K562 (cell line): ENCODE data around the gene RPL38. TPM values are rescaled to one million over a fixed set of nuclear protein-coding genes. Genes with fewer than 3 reads are reported as not detected.

Source experiments
- ATAC-seq: fragments of 200-7000 bp; cut with Tn5 transposase; 3 replicates; pipeline ENCODE4 v1.9.1; 2020; ENCODE audit warnings: moderate library complexity
- BruUV-seq: library from RNA; stranded (reverse); fragments of 400-500 nt; replicated peaks from 2 replicates; lab custom pipeline; 2021; lab: Mats Ljungman, UMichigan
- CTCF ChIA-PET: fragments of 300-600 bp; formaldehyde crosslinking; extraction: SDS; loops from one replicate; lab custom pipeline; 2021; ENCODE audit warnings: low intra/inter-chr PET ratio; lab: Yijun Ruan, JAX
- POLR2A ChIA-PET: fragments of 300-600, 350-650 bp; sonication (Branson Sonifier 250); formaldehyde crosslinking; extraction: SDS; loops from one replicate; lab custom pipeline; 2021; ENCODE audit warnings: antibody characterized with exemption, inconsistent platforms; lab: Yijun Ruan, JAX
- DNase-seq, 4 experiments: peaks; one replicate each; pipeline versions ENCODE4 v3.0.0 to v3.0.0-alpha.2; 2011 to 2018; ENCODE audit warnings: low spot score in 3 of 4, mixed read lengths in 3 of 4; ENCODE audit errors: extremely low read depth in 1 of 4
- FAIRE-seq: peaks from 2 replicates; lab custom pipeline; 2011; peaks lifted over from hg19 to GRCh38; lab: Jason Lieb, UNC
- H2AFZ ChIP-seq: 2 replicates; pipeline ENCODE4 v1.6.0; 2011; ENCODE audit warnings: low read depth, low read length, control low read depth, inconsistent platforms
- H3K27ac ChIP-seq: fragments of 200-600 bp; 3 replicates; pipeline ENCODE4 v1.8.0; 2011; ENCODE audit warnings: low read depth, mild to moderate bottlenecking, control low read depth, inconsistent platforms, low read length, moderate library complexity, mixed read lengths; ENCODE audit errors: extremely low read depth
- H3K27me3 ChIP-seq, 2 experiments: fragments of 300-600 bp in 1 of 2; 2 replicates in 1 of 2; 3 replicates in 1 of 2; pipeline versions ENCODE4 v1.6.0 to v1.8.0; 2011; ENCODE audit warnings: inconsistent platforms in 2 of 2, low read length in 2 of 2, mild to moderate bottlenecking in 1 of 2, mixed read lengths in 1 of 2, moderate library complexity in 1 of 2; ENCODE audit not compliant: control insufficient read depth in 2 of 2, insufficient read depth in 2 of 2
- H3K36me3 ChIP-seq: fragments of 300-600 bp; 3 replicates; pipeline ENCODE4 v1.8.0; 2011; ENCODE audit warnings: mild to moderate bottlenecking, low read length, inconsistent platforms; ENCODE audit not compliant: control insufficient read depth, insufficient read depth
- H3K4me1 ChIP-seq, 2 experiments: fragments of 200-600 bp in 1 of 2; replicated peaks in 1 of 2; 2 replicates in 1 of 2; 3 replicates in 1 of 2; pipeline versions ENCODE4 v1.5.1 to v1.8.0; 2011; ENCODE audit warnings: inconsistent platforms in 2 of 2, low read length in 2 of 2, mild to moderate bottlenecking in 1 of 2, mixed read lengths in 1 of 2, moderate library complexity in 1 of 2; ENCODE audit not compliant: control insufficient read depth in 2 of 2, insufficient read depth in 2 of 2
- H3K4me2 ChIP-seq: 2 replicates; pipeline ENCODE4 v1.6.1; 2011; ENCODE audit warnings: low read length, control low read depth, inconsistent platforms, mixed read lengths; ENCODE audit not compliant: insufficient read depth
- H3K4me3 ChIP-seq: fragments of 200-600 bp; sonication (generic), shearing (Covaris generic); 2 replicates; pipeline ENCODE4 v1.5.1; 2016; ENCODE audit warnings: control low read depth, inconsistent platforms
- H3K79me2 ChIP-seq: fragments of 200-600 bp; 3 replicates; pipeline ENCODE4 v1.8.0; 2011; ENCODE audit warnings: low read length, inconsistent platforms; ENCODE audit not compliant: control insufficient read depth, insufficient read depth
- H3K9ac ChIP-seq, 2 experiments: 2 replicates each; pipeline versions ENCODE4 v1.6.0 to v1.6.1; 2011; ENCODE audit warnings: low read depth in 2 of 2, low read length in 2 of 2, control low read depth in 1 of 2, inconsistent platforms in 1 of 2, mild to moderate bottlenecking in 1 of 2, mixed read lengths in 1 of 2; ENCODE audit not compliant: insufficient read depth in 1 of 2
- H3K9me1 ChIP-seq: one replicate; pipeline ENCODE4 v1.6.0; 2011; ENCODE audit warnings: inconsistent platforms, mild to moderate bottlenecking, low read length, moderate library complexity; ENCODE audit not compliant: control insufficient read depth, insufficient read depth
- H3K9me3 ChIP-seq: replicated peaks from 2 replicates; pipeline ENCODE4 v1.5.1; 2011; ENCODE audit warnings: low read depth, low read length, inconsistent platforms; ENCODE audit not compliant: control insufficient read depth, insufficient read depth
- H4K20me1 ChIP-seq: replicated peaks from 2 replicates; pipeline ENCODE4 v1.6.1; 2011; ENCODE audit warnings: low read length, inconsistent platforms, mixed read lengths; ENCODE audit not compliant: control insufficient read depth, insufficient read depth
- BCL6 ChIP-seq: fragments of 250-450 bp; sonication (Bioruptor Pico); IDR thresholded peaks from 2 replicates; pipeline ENCODE4 v1.4.0; 2020
- MECOM ChIP-seq: fragments of 250-450 bp; sonication (Bioruptor Pico); IDR thresholded peaks from 2 replicates; pipeline ENCODE4 v1.8.0; 2022; ENCODE audit warnings: inconsistent platforms
- NEUROD1 ChIP-seq: fragments of 150-350 bp; IDR thresholded peaks from 2 replicates; pipeline ENCODE4 v1.6.1; 2014; ENCODE audit warnings: borderline replicate concordance, low read length, low read depth; ENCODE audit not compliant: partially characterized antibody
- ZBTB7A ChIP-seq: IDR thresholded peaks from 2 replicates; pipeline ENCODE4 v1.6.1; 2011; ENCODE audit warnings: low read depth, mild to moderate bottlenecking, low read length, moderate library complexity, borderline replicate concordance; ENCODE audit not compliant: control insufficient read depth
- ZNF197 ChIP-seq: fragments of 200-800 bp; sonication (Bioruptor generic); IDR thresholded peaks from 2 replicates; pipeline ENCODE4 v1.6.1; 2016; ENCODE audit warnings: low read depth, missing genetic modification characterization, missing compliant biosample characterization
- WGBS: fragments of 100-300 bp; shearing (Covaris generic); methylation state at CpG from one replicate; pipeline ENCODE4 v1.1.6; 2016; ENCODE audit warnings: low coverage, mixed read lengths; ENCODE audit not compliant: insufficient coverage; ENCODE audit errors: missing lambda C conversion rate; 5-methylcytosine and 5-hydroxymethylcytosine counted together
- in situ Hi-C: fragments of 300-500 bp; cut with MboI; formaldehyde crosslinking; loops from 4 replicates; pipeline ENCODE4 v1.15.0; 2018; ENCODE audit warnings: inconsistent platforms, mixed read lengths
- intact Hi-C: fragments of 100-400 bp; cut with micrococcal nuclease; formaldehyde crosslinking; loops from 2 replicates; pipeline ENCODE4 v1.14.2; 2022
- polyA plus RNA-seq, 8 experiments: library from polyadenylated mRNA; depleted of rRNA in 4 of 8; stranded (reverse) in 5 of 8; unstranded in 3 of 8; fragments of >200 nt; fragmentation: Nextera tagmentation in 2 of 8; fragmentation: Illumina TruSeq in 1 of 8; extraction: Ambion mirVana in 2 of 8; extraction: Trizol in 1 of 8; gene quantifications; 2 replicates each; pipeline versions ENCODE4 v1.2.1 to v1.2.3, GENCODE V29; 2011 to 2014; ENCODE audit warnings: inconsistent platforms in 1 of 8, missing spikeins in 1 of 8
- total RNA-seq, 7 experiments: library from RNA; depleted of rRNA in 6 of 7; stranded (reverse); fragments of >200 nt in 6 of 7; fragmentation: Illumina TruSeq in 2 of 7; extraction: Trizol in 2 of 7; gene quantifications; 2 replicates each; pipeline versions ENCODE4 v1.2.1 to v1.2.3, GENCODE V29; 2011 to 2021; ENCODE audit warnings: low replicate concordance in 1 of 7
- TF ChIP-seq, protein P1 (sequence below): sonication (generic); formaldehyde crosslinking; IDR thresholded peaks from 2 replicates; pipeline ENCODE4 v1.8.1; 2023; ENCODE audit warnings: mild to moderate bottlenecking, missing genetic modification reagents

Gene RPL38
- total and polyA plus RNA-seq, 9 of the 15 experiments (the other 6 are each of a cell fraction or from before 2014, with no cell fraction given), result 1,224 to 3,864 (median 1,939) TPM

DNA sequence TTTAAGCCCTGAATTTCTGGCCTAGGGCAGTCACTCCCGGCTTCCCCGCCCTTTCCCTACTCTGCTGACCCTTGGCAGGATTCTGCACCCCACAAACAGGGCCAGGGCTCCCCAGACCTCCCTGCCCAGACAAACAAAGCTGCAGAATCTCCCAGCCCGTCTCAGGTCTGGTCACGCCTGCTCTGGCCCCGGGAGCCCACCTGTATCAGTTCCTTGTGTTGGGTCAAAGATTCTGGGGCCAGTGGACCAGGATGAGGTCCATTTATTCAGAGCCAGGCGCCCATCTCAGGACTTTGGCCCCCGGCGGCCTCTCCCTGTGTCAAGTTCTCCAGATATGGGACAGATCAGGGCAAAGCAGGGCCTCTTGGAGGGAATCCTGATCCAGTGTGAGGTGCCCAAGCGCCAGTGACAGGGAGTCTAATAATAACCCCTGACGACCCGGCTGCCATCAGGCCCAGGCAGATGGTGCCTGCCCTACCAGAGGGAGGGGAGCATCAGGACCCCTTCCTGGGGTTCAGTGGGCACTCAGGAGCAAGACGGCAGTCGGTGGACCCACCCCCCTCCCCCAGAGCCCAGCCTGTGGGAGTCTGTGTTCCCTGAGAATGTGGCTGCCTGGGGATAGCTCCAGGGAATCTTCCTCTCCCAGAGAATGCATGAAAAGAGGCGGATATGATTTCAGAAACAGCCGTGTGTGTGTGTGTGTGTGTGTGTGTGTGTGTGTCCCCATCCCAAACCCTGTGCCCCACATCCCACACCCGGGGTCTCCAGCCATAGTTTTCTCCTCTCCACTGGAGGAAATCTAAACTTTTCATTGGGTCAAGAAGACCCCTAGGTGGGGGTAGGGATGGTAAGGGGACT lies 11.2 kb downstream of the RPL38 start:
- Histone ChIP-seq H3K9me3 (no peaks in the 10 kb centered on the region), H4K20me1 (peaks cover 23% of the 10 kb centered on the region), H3K27me3 (no peaks in the 10 kb centered on the region), H3K9ac (peak overlapping the region in 1 of 2 experiments; percentile 91; a peak in 2 of 4 replicates), H3K27ac (no peak overlapping the region), H3K9me1 (no peaks in the 10 kb centered on the region), H3K4me3 (no peak overlapping the region), H3K79me2 (no peaks in the 10 kb centered on the region), H3K4me2 (no peak overlapping the region; the same call in 1 of the 2 replicates), H3K4me1 (peaks cover 30 to 43% of the 10 kb centered on the region in 2 experiments), H2AFZ (no peak overlapping the region), H3K36me3 (peaks cover 16% of the 10 kb centered on the region)
- CTCF ChIA-PET, result no interaction called here
- no peak for TF ChIP-seq MECOM
- TF ChIP-seq ZNF197 (CRISPR knock-in tag), result no peak
- TF ChIP-seq, protein P1, sequence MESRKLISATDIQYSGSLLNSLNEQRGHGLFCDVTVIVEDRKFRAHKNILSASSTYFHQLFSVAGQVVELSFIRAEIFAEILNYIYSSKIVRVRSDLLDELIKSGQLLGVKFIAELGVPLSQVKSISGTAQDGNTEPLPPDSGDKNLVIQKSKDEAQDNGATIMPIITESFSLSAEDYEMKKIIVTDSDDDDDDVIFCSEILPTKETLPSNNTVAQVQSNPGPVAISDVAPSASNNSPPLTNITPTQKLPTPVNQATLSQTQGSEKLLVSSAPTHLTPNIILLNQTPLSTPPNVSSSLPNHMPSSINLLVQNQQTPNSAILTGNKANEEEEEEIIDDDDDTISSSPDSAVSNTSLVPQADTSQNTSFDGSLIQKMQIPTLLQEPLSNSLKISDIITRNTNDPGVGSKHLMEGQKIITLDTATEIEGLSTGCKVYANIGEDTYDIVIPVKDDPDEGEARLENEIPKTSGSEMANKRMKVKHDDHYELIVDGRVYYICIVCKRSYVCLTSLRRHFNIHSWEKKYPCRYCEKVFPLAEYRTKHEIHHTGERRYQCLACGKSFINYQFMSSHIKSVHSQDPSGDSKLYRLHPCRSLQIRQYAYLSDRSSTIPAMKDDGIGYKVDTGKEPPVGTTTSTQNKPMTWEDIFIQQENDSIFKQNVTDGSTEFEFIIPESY, result no peak
- TF ChIP-seq ZBTB7A, result no peak
- no peak for TF ChIP-seq NEUROD1
- TF ChIP-seq BCL6 (CRISPR knock-in tag), result no peak
- in situ Hi-C loops (loop anchor here (5.0 kb wide), 2 partner anchors 68 to 138 kb away; no protein-coding TSS in a partner anchor), intact Hi-C loops (loop anchor here (5.0 kb wide), 2 partner anchors 68 to 148 kb away; partner anchors contain the start of gene BTBD17)
- POLR2A ChIA-PET, result no interaction called here
- ATAC-seq (no peak), DNase-seq (no peak), FAIRE-seq (no peak)
- no TSS peak for BruUV-seq
- WGBS, result 50% methylated on average over 14 of the region's 16 CpGs
